Osteoblast (primary cell): ENCODE data around the gene PRAMEF5. TPM values are rescaled to one million over a fixed set of nuclear protein-coding genes. Genes with fewer than 3 reads are reported as not detected.
"Not testable (repeated sequence)": the region's sequence is repeated elsewhere in the genome, so short reads cannot be mapped to it uniquely, and the experiment has no call there.

Experiments used
- DNase-seq: peaks from one replicate; pipeline ENCODE4 v3.0.0; 2011; ENCODE audit warnings: low spot score, mixed read lengths; ENCODE audit not compliant: insufficient read length; ENCODE audit errors: missing footprints
- H2AFZ ChIP-seq: 2 replicates; pipeline ENCODE4 v1.6.0; 2011; ENCODE audit warnings: mild to moderate bottlenecking, low read length
- H3K27ac ChIP-seq: 2 replicates; pipeline ENCODE4 v1.5.1; 2011; ENCODE audit warnings: mild to moderate bottlenecking, low read depth, low read length, moderate library complexity
- H3K27me3 ChIP-seq: 2 replicates; pipeline ENCODE4 v1.6.0; 2012; ENCODE audit warnings: mild to moderate bottlenecking, control low read depth, inconsistent platforms, low read length, moderate library complexity; ENCODE audit not compliant: insufficient read depth
- H3K36me3 ChIP-seq: 2 replicates; pipeline ENCODE4 v1.5.1; 2011; ENCODE audit warnings: mild to moderate bottlenecking, low read length, control low read depth, moderate library complexity; ENCODE audit not compliant: insufficient read depth
- H3K4me1 ChIP-seq: 2 replicates; pipeline ENCODE4 v1.5.1; 2011; ENCODE audit warnings: mild to moderate bottlenecking, low read length, control low read depth, moderate library complexity; ENCODE audit not compliant: insufficient read depth
- H3K4me2 ChIP-seq: 2 replicates; pipeline ENCODE4 v1.6.0; 2011; ENCODE audit warnings: mild to moderate bottlenecking, low read length; ENCODE audit not compliant: insufficient read depth
- H3K4me3 ChIP-seq: fragments of 200-600 bp; sonication (generic); 3 replicates; pipeline ENCODE4 v1.5.1; 2012; ENCODE audit warnings: mild to moderate bottlenecking, low read length, inconsistent platforms; ENCODE audit not compliant: insufficient read depth
- H3K79me2 ChIP-seq: 2 replicates; pipeline ENCODE4 v1.6.0; 2012; ENCODE audit warnings: mild to moderate bottlenecking, low read length, control low read depth, inconsistent platforms; ENCODE audit not compliant: insufficient read depth
- H3K9me3 ChIP-seq: 2 replicates; pipeline ENCODE4 v1.5.1; 2011; ENCODE audit warnings: low read depth, low read length, control low read depth
- H4K20me1 ChIP-seq: 2 replicates; pipeline ENCODE4 v1.6.0; 2012; ENCODE audit warnings: mild to moderate bottlenecking, low read length, control low read depth; ENCODE audit not compliant: insufficient read depth
- small RNA-seq: library from RNA; depleted of rRNA; stranded (forward); fragments of <200 nt; gene quantifications from one replicate; pipeline ENCODE3, GENCODE V24; 2012
- total RNA-seq: library from RNA; depleted of rRNA; stranded (reverse); fragments of >200 nt; gene quantifications from 2 replicates; pipeline ENCODE4 v1.2.3, GENCODE V29; 2012

PRAMEF5 gene
- total RNA-seq, 1 donor = not detected

- H3K4me3 ChIP-seq, H2AFZ ChIP-seq, H3K79me2 ChIP-seq, H3K36me3 ChIP-seq, DNase-seq, H3K4me2 ChIP-seq, H3K27ac ChIP-seq, H4K20me1 ChIP-seq, H3K9me3 ChIP-seq, H3K27me3 ChIP-seq, H3K4me1 ChIP-seq: not testable (repeated sequence)
These were observed 43.4 kb downstream of the PRAMEF5 start for GRCh38 chr1:13297216-13297931.

GRCh38 chr1:13298699-13299098, 44.7 kb downstream of the PRAMEF5 start:
- DNase-seq, H3K27ac ChIP-seq, H2AFZ ChIP-seq, H3K79me2 ChIP-seq, H3K36me3 ChIP-seq, H3K9me3 ChIP-seq, H4K20me1 ChIP-seq, H3K4me1 ChIP-seq, H3K4me3 ChIP-seq, H3K27me3 ChIP-seq, H3K4me2 ChIP-seq: not testable (repeated sequence)

- not testable (repeated sequence) for H2AFZ ChIP-seq, H3K79me2 ChIP-seq, H3K36me3 ChIP-seq, H4K20me1 ChIP-seq, H3K27me3 ChIP-seq, H3K9me3 ChIP-seq, H3K4me3 ChIP-seq, DNase-seq, H3K27ac ChIP-seq, H3K4me2 ChIP-seq, H3K4me1 ChIP-seq
These were observed 48.2 kb downstream of the PRAMEF5 start for GRCh38 chr1:13302197-13302596.

- not testable (repeated sequence) for H3K79me2 ChIP-seq, H3K4me2 ChIP-seq, H3K36me3 ChIP-seq, H3K27ac ChIP-seq, H3K4me3 ChIP-seq, H2AFZ ChIP-seq, H4K20me1 ChIP-seq, H3K9me3 ChIP-seq, DNase-seq, H3K27me3 ChIP-seq, H3K4me1 ChIP-seq
These were observed 49.2 kb downstream of the PRAMEF5 start, which contains the start of gene PRAMEF33 for GRCh38 chr1:13303239-13303638. PRAMEF33 (plus strand) TSS chr1:13303539; CDS start chr1:13305955, 2,416 bp downstream.

Small RNAs within 50 kb of the gene (small RNA-seq; reads per million reads assigned to genes)
- not detected for gene RNU6-771P

Other genes with a start within 250 kb of the PRAMEF5 start
- not detected in 2 replicates for gene PRAMEF27, start 197.6 kb upstream of the PRAMEF5 start, total RNA-seq
- not detected in 2 replicates for gene HNRNPCL3, start 193.4 kb upstream of the PRAMEF5 start, total RNA-seq
- gene PRAMEF25, start 183.4 kb upstream of the PRAMEF5 start, total RNA-seq = not detected in 2 replicates
- not detected in 2 replicates for gene HNRNPCL2, start 137.3 kb upstream of the PRAMEF5 start, total RNA-seq
- gene PRAMEF26, start 98.2 kb upstream of the PRAMEF5 start, total RNA-seq = not detected in 2 replicates
- not detected in 2 replicates for gene HNRNPCL4, start 88.6 kb upstream of the PRAMEF5 start, total RNA-seq
- gene PRAMEF9, start 82.3 kb upstream of the PRAMEF5 start, total RNA-seq = not detected in 2 replicates
- not detected in 2 replicates for gene PRAMEF13, start 52.8 kb upstream of the PRAMEF5 start, total RNA-seq
- gene PRAMEF18, start 28.0 kb upstream of the PRAMEF5 start, total RNA-seq = not detected in 2 replicates
- under 0.01 TPM in 1 of 2 replicates, not detected in the other for gene PRAMEF8, start 30.9 kb downstream of the PRAMEF5 start, total RNA-seq
- not detected in 2 replicates for gene PRAMEF33, start 49.3 kb downstream of the PRAMEF5 start, total RNA-seq
- not detected in 2 replicates for gene PRAMEF15, start 61.4 kb downstream of the PRAMEF5 start, total RNA-seq
- gene PRAMEF14, start 92.9 kb downstream of the PRAMEF5 start, total RNA-seq = not detected in 2 replicates
- not detected in 2 replicates for gene PRAMEF19, start 117.7 kb downstream of the PRAMEF5 start, total RNA-seq
- not detected in 2 replicates for gene PRAMEF17, start 135.4 kb downstream of the PRAMEF5 start, total RNA-seq
- not detected in 2 replicates for gene PRAMEF20, start 156.3 kb downstream of the PRAMEF5 start, total RNA-seq